GM23338 (cell line): ENCODE data around the gene SLIT1. TPM values are rescaled to one million over a fixed set of nuclear protein-coding genes. Genes with fewer than 3 reads are reported as not detected.
A peak's percentile ranks its signal among the peaks of the same experiment; 100 is the strongest.

Experiments used
- ATAC-seq: fragments of 200-7000 bp; cut with Tn5 transposase; 3 replicates; pipeline ENCODE4 v1.9.1; 2020
- DNase-seq: peaks from one replicate; pipeline ENCODE4 v3.0.0-alpha.2; 2015; ENCODE audit warnings: low spot score
- H2AFZ ChIP-seq: fragments of 200-600 bp; sonication (generic); 2 replicates; pipeline ENCODE4 v1.8.0; 2016; ENCODE audit warnings: antibody characterized with exemption, mild to moderate bottlenecking, moderate library complexity
- H3F3A ChIP-seq: fragments of 200-600 bp; sonication (generic); replicated peaks from 2 replicates; pipeline ENCODE4 v1.8.0; 2017; ENCODE audit warnings: antibody characterized with exemption, mixed run types, low read depth
- H3K27ac ChIP-seq: fragments of 200-600 bp; sonication (generic); 2 replicates; pipeline ENCODE4 v1.6.1; 2016; ENCODE audit warnings: low read depth
- H3K27me3 ChIP-seq: fragments of 200-600 bp; sonication (generic); 2 replicates; pipeline ENCODE4 v1.8.0; 2016; ENCODE audit warnings: mild to moderate bottlenecking, mixed run types, moderate library complexity; ENCODE audit not compliant: insufficient read depth
- H3K36me3 ChIP-seq: fragments of 200-600 bp; sonication (generic); 2 replicates; pipeline ENCODE4 v1.8.0; 2016; ENCODE audit warnings: mild to moderate bottlenecking; ENCODE audit not compliant: insufficient read depth
- H3K4me1 ChIP-seq: fragments of 200-600 bp; sonication (generic); 2 replicates; pipeline ENCODE4 v1.8.0; 2016; ENCODE audit warnings: mild to moderate bottlenecking, moderate library complexity; ENCODE audit not compliant: insufficient read depth
- H3K4me2 ChIP-seq: fragments of 200-600 bp; sonication (generic); 2 replicates; pipeline ENCODE4 v1.7.1; 2017; ENCODE audit warnings: mixed run types
- H3K4me3 ChIP-seq: fragments of 200-600 bp; sonication (generic); 2 replicates; pipeline ENCODE4 v1.6.1; 2016; ENCODE audit warnings: mixed run types
- H3K79me2 ChIP-seq: fragments of 200-600 bp; sonication (generic); replicated peaks from 2 replicates; pipeline ENCODE4 v1.8.0; 2017; ENCODE audit warnings: mild to moderate bottlenecking; ENCODE audit not compliant: insufficient read depth
- H3K9me2 ChIP-seq: fragments of 200-600 bp; sonication (generic); 2 replicates; pipeline ENCODE4 v1.8.0; 2017; ENCODE audit not compliant: insufficient read depth
- H4K20me1 ChIP-seq: fragments of 200-600 bp; sonication (generic); replicated peaks from 2 replicates; pipeline ENCODE4 v1.8.0; 2017; ENCODE audit warnings: mild to moderate bottlenecking; ENCODE audit not compliant: insufficient read depth
- H3K27ac Mint-ChIP-seq: 2 replicates; pipeline ENCODE4 v1.8.0; 2020; ENCODE audit warnings: inconsistent platforms, mild to moderate bottlenecking, moderate library complexity, mixed read lengths
- H3K27me3 Mint-ChIP-seq: 3 replicates; pipeline ENCODE4 v1.8.0; 2022; ENCODE audit warnings: low read depth, mild to moderate bottlenecking, moderate library complexity, mixed read lengths, inconsistent platforms; ENCODE audit not compliant: insufficient read depth, poor library complexity
- H3K36me3 Mint-ChIP-seq: 3 replicates; pipeline ENCODE4 v1.8.0; 2021; ENCODE audit warnings: low read depth, mild to moderate bottlenecking, inconsistent platforms, moderate library complexity, mixed read lengths
- H3K4me1 Mint-ChIP-seq: 3 replicates; pipeline ENCODE4 v1.8.0; 2020; ENCODE audit warnings: mild to moderate bottlenecking, inconsistent platforms, mixed read lengths
- H3K4me3 Mint-ChIP-seq: 3 replicates; pipeline ENCODE4 v1.8.0; 2021; ENCODE audit warnings: moderate library complexity, mild to moderate bottlenecking, inconsistent platforms, mixed read lengths
- H3K9me3 Mint-ChIP-seq: 3 replicates; pipeline ENCODE4 v1.8.0; 2020; ENCODE audit warnings: moderate library complexity, mild to moderate bottlenecking, inconsistent platforms, mixed read lengths
- EZH2 ChIP-seq: fragments of 200-600 bp; sonication (generic); IDR thresholded peaks from one replicate; pipeline ENCODE4 v1.8.0; 2017; ENCODE audit warnings: antibody characterized with exemption, mild to moderate bottlenecking, low read depth; ENCODE audit not compliant: unreplicated experiment
- EZH2phosphoT487 ChIP-seq: fragments of 200-600 bp; sonication (generic); IDR thresholded peaks from one replicate; pipeline ENCODE4 v1.8.1; 2018; ENCODE audit warnings: antibody characterized with exemption; ENCODE audit not compliant: unreplicated experiment
- JUNB ChIP-seq: IDR thresholded peaks from one replicate; pipeline ENCODE4 v1.6.1; 2016; ENCODE audit warnings: antibody characterized with exemption; ENCODE audit not compliant: unreplicated experiment
- NANOG ChIP-seq: IDR thresholded peaks from 2 replicates; pipeline ENCODE4 v1.6.1; 2016; ENCODE audit warnings: antibody characterized with exemption, borderline replicate concordance
- POLR2AphosphoS5 ChIP-seq: IDR thresholded peaks from 2 replicates; pipeline ENCODE4 v1.6.1; 2016; ENCODE audit warnings: antibody characterized with exemption, low read depth
- STAT1 ChIP-seq: IDR thresholded peaks from one replicate; pipeline ENCODE4 v1.6.1; 2016; ENCODE audit warnings: antibody characterized with exemption; ENCODE audit not compliant: unreplicated experiment
- ZNF114 ChIP-seq: fragments of 250-450 bp; sonication (Bioruptor Pico); IDR thresholded peaks from 2 replicates; pipeline ENCODE4 v1.5.0; 2020; ENCODE audit warnings: mild to moderate bottlenecking, moderate library complexity
- ZNF331 ChIP-seq: fragments of 250-450 bp; sonication (Bioruptor Pico); IDR thresholded peaks from 2 replicates; pipeline ENCODE4 v1.5.0; 2020; ENCODE audit warnings: low read depth, mild to moderate bottlenecking, moderate library complexity
- polyA plus RNA-seq: library from polyadenylated mRNA; unstranded; fragments of >200 nt; fragmentation: Nextera tagmentation; extraction: Ambion mirVana; gene quantifications from 2 replicates; pipeline ENCODE4 v1.2.1, GENCODE V29; 2016
- total RNA-seq: library from RNA; depleted of rRNA; stranded (reverse); fragments of >200 nt; shearing (Covaris generic); gene quantifications from 2 replicates; pipeline ENCODE4 v1.2.3, GENCODE V29; 2014
- TF ChIP-seq, protein P1 (sequence below), 2 experiments: fragments of 200-600 bp in 1 of 2; sonication (generic) in 1 of 2; conservative IDR thresholded peaks; 2 replicates each; pipeline versions ENCODE4 v1.5.1 to v1.6.1; 2016 to 2017; ENCODE audit warnings: antibody characterized with exemption in 2 of 2, low read depth in 2 of 2, mild to moderate bottlenecking in 2 of 2, moderate library complexity in 1 of 2
- TF ChIP-seq, protein P2 (sequence below): fragments of 250-450 bp; sonication (Bioruptor Pico); IDR thresholded peaks from 2 replicates; pipeline ENCODE4 v1.5.0; 2020; ENCODE audit warnings: mild to moderate bottlenecking, moderate library complexity

Gene SLIT1
- total and polyA plus RNA-seq, 2 experiments from 2014 or later, result 0.76 to 1.7 TPM

DNA sequence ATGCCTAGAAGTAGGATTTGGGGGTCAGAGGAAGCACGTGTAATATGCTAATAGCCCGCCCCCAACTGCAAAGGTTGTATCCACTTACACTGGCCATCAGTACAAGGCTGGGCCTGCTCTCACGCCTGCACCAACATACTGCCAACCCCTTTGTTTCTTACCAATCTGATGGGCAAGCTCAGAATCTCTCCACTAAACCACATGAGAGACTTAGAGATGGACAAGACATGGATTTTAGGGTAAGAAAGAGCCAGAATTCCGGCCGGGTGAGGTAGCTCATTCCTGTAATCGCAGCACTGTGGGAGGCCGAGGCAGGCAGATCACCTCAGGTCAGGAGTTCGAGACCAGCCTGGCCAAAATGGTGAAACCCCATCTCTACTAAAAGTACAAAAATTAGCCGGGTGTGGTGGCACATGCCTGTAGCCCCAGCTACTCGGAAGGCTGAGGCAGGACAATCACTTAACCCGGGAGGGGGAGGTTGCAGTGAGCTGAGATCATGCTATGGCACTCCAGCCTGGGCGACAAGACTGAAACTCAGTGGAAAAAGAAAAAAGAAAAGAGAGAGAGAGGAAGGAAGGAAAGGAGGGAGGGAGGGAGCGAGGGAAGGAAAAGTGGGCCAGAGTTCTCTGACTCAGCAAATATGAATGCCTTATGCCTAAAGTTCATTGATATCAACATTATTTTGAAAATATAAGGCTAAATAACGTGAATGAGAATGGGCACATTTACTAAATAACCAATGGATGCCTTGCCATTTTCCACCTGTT, 162.2 kb downstream of the SLIT1 start:
- Histone ChIP-seq H4K20me1 (no peaks in the 10 kb centered on the region), H3K79me2 (no peaks in the 10 kb centered on the region), H3K4me3 (no peak overlapping the region), H3K4me1 (no peaks in the 10 kb centered on the region), H3K4me2 (no peak overlapping the region), H3K27ac (no peak overlapping the region), H3K9me2 (no peaks in the 10 kb centered on the region), H3K27me3 (no peaks in the 10 kb centered on the region), H2AFZ (0 out of 2 replicates have a peak overlapping the region, but pooled peaks have one; percentile 39), H3F3A (no peaks in the 10 kb centered on the region), H3K36me3 (no peaks in the 10 kb centered on the region)
- Mint-ChIP-seq H3K9me3 (no peaks in the 10 kb centered on the region), H3K27me3 (peaks cover 19% of the 10 kb centered on the region), H3K36me3 (no peaks in the 10 kb centered on the region), H3K4me1 (peaks cover 21% of the 10 kb centered on the region), H3K27ac (no peak overlapping the region), H3K4me3 (no peak overlapping the region)
- no peak for DNase-seq
- TF ChIP-seq, protein P1, sequence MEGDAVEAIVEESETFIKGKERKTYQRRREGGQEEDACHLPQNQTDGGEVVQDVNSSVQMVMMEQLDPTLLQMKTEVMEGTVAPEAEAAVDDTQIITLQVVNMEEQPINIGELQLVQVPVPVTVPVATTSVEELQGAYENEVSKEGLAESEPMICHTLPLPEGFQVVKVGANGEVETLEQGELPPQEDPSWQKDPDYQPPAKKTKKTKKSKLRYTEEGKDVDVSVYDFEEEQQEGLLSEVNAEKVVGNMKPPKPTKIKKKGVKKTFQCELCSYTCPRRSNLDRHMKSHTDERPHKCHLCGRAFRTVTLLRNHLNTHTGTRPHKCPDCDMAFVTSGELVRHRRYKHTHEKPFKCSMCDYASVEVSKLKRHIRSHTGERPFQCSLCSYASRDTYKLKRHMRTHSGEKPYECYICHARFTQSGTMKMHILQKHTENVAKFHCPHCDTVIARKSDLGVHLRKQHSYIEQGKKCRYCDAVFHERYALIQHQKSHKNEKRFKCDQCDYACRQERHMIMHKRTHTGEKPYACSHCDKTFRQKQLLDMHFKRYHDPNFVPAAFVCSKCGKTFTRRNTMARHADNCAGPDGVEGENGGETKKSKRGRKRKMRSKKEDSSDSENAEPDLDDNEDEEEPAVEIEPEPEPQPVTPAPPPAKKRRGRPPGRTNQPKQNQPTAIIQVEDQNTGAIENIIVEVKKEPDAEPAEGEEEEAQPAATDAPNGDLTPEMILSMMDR (conservative IDR thresholded peaks at IDR 0.05; ENCODE audit: low read depth in 2 of 2), result no peak
- TF ChIP-seq JUNB, result no peak
- TF ChIP-seq ZNF114, result no peak
- no peak for TF ChIP-seq STAT1
- ATAC-seq, result no peak

DNA sequence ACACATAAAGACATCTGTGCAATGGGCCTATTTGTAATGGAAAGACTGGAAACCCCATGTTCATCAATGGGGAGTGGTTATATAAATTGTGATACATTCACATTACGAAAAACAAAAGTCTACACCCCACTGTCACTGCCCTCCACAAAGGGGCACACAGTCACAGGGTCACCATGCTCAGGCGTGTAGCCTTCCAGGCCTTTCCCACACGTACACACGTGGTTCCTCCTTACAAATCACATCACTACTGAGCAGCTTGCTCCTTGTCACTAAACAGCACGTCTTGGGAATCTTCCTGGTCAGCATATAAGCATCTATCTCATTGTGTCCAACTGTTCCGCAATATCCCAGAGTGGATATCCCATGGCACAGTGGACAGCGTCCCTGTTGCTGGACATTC, 163.1 kb downstream of the SLIT1 start:
- DNase-seq (no peak), ATAC-seq (no peak)
- Histone ChIP-seq H2AFZ (no peak overlapping the region), H3K36me3 (no peaks in the 10 kb centered on the region), H3K79me2 (no peaks in the 10 kb centered on the region), H3K4me2 (no peak overlapping the region), H3K9me2 (no peaks in the 10 kb centered on the region), H3K27me3 (no peaks in the 10 kb centered on the region), H3K4me1 (no peaks in the 10 kb centered on the region), H3F3A (no peaks in the 10 kb centered on the region), H3K27ac (no peak overlapping the region), H4K20me1 (no peaks in the 10 kb centered on the region), H3K4me3 (no peak overlapping the region)
- Mint-ChIP-seq H3K4me3 (no peak overlapping the region), H3K9me3 (no peaks in the 10 kb centered on the region), H3K27me3 (peaks cover 19% of the 10 kb centered on the region), H3K27ac (no peak overlapping the region), H3K36me3 (no peaks in the 10 kb centered on the region), H3K4me1 (peaks cover 21% of the 10 kb centered on the region)
- TF ChIP-seq EZH2 (no peak), EZH2phosphoT487 (no peak), STAT1 (no peak), ZNF331 (no peak), POLR2AphosphoS5 (no peak), ZNF114 (no peak), NANOG (no peak)
- TF ChIP-seq, protein P2, sequence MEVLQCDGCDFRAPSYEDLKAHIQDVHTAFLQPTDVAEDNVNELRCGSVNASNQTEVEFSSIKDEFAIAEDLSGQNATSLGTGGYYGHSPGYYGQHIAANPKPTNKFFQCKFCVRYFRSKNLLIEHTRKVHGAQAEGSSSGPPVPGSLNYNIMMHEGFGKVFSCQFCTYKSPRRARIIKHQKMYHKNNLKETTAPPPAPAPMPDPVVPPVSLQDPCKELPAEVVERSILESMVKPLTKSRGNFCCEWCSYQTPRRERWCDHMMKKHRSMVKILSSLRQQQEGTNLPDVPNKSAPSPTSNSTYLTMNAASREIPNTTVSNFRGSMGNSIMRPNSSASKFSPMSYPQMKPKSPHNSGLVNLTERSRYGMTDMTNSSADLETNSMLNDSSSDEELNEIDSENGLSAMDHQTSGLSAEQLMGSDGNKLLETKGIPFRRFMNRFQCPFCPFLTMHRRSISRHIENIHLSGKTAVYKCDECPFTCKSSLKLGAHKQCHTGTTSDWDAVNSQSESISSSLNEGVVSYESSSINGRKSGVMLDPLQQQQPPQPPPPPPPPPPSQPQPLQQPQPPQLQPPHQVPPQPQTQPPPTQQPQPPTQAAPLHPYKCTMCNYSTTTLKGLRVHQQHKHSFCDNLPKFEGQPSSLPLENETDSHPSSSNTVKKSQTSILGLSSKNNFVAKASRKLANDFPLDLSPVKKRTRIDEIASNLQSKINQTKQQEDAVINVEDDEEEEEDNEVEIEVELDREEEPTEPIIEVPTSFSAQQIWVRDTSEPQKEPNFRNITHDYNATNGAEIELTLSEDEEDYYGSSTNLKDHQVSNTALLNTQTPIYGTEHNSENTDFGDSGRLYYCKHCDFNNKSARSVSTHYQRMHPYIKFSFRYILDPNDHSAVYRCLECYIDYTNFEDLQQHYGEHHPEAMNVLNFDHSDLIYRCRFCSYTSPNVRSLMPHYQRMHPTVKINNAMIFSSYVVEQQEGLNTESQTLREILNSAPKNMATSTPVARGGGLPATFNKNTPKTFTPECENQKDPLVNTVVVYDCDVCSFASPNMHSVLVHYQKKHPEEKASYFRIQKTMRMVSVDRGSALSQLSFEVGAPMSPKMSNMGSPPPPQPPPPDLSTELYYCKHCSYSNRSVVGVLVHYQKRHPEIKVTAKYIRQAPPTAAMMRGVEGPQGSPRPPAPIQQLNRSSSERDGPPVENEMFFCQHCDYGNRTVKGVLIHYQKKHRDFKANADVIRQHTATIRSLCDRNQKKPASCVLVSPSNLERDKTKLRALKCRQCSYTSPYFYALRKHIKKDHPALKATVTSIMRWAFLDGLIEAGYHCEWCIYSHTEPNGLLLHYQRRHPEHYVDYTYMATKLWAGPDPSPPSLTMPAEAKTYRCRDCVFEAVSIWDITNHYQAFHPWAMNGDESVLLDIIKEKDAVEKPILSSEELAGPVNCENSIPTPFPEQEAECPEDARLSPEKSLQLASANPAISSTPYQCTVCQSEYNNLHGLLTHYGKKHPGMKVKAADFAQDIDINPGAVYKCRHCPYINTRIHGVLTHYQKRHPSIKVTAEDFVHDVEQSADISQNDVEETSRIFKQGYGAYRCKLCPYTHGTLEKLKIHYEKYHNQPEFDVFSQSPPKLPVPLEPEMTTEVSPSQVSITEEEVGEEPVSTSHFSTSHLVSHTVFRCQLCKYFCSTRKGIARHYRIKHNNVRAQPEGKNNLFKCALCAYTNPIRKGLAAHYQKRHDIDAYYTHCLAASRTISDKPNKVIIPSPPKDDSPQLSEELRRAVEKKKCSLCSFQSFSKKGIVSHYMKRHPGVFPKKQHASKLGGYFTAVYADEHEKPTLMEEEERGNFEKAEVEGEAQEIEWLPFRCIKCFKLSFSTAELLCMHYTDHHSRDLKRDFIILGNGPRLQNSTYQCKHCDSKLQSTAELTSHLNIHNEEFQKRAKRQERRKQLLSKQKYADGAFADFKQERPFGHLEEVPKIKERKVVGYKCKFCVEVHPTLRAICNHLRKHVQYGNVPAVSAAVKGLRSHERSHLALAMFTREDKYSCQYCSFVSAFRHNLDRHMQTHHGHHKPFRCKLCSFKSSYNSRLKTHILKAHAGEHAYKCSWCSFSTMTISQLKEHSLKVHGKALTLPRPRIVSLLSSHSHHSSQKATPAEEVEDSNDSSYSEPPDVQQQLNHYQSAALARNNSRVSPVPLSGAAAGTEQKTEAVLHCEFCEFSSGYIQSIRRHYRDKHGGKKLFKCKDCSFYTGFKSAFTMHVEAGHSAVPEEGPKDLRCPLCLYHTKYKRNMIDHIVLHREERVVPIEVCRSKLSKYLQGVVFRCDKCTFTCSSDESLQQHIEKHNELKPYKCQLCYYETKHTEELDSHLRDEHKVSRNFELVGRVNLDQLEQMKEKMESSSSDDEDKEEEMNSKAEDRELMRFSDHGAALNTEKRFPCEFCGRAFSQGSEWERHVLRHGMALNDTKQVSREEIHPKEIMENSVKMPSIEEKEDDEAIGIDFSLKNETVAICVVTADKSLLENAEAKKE (CRISPR knock-in tag), result no peak
- TF ChIP-seq, protein P1 (conservative IDR thresholded peaks at IDR 0.05; ENCODE audit: low read depth in 2 of 2), result no peak
